Hematopoietic multipotent progenitor cell (in vitro differentiated cells): ENCODE results near the gene PUS1. TPM values are rescaled to one million over a fixed set of nuclear protein-coding genes. Genes with fewer than 3 reads are reported as not detected.
"Not testable (repeated sequence)": the region's sequence is repeated elsewhere in the genome, so short reads cannot be mapped to it uniquely, and the experiment has no call there.

ENCODE experiments used
- DNase-seq, 3 donors: peaks; one replicate each; pipeline ENCODE4 v3.0.0-alpha.2; 2011 to 2015; ENCODE audit warnings: low read depth in 2 of 3, low spot score in 2 of 3
- total RNA-seq: library from RNA; depleted of rRNA; stranded (reverse); fragments of >200 nt; gene quantifications from one replicate; pipeline ENCODE4 v1.2.3, GENCODE V29; 2012

The PUS1 gene
- total RNA-seq = 30.2 TPM

GRCh38 chr12:131928711-131929580, at the start of gene PUS1:
Gene PUS1 (plus strand): TSS chr12:131929276. CDS start chr12:131929723, 447 bp downstream.
- DNase-seq = peak; percentile 85 to 95 (median 93)

DNA sequence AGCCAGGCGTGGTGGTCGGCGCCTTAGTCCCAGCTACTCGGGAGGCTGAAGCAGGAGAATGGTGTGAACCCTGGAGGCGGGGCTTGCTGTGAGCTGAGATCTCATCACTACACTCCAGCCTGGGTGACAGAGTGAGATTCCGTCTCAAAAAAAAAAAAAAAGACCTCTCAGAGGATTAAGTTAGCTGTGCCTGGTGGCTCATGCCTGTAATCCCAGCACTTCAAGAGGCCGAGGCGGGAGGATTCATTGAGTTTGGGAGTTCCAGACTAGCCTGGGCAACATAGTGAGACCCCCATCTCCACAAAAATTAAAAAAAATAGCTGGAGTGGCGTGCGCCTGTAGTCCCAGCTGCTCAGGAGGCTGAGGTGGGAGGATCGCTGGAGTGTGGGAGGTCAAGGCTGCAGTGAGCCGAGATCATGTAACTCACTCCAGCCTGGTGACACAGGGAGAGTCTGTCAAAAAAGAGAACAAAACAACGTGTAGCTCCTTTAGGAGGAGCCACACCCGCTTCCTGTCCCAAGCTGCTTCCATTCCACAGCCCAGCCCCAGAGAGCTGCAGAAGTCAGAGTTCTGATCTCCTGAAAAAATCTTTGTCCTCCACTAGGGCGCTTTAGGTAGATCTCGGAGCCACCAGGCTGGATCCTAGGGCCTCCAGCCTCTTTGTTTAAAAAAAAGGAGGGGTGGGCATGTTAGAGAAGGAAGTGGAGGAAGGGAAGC, 46.1 kb upstream of the PUS1 start:
- no peak for DNase-seq

- no peak for DNase-seq
Observed at GRCh38 chr12:131883521-131883900, 45.6 kb upstream of the PUS1 start.

- not testable (repeated sequence) for DNase-seq
Observed at GRCh38 chr12:131885076-131885475, 44.0 kb upstream of the PUS1 start.

- DNase-seq = no peak
Observed at GRCh38 chr12:131885543-131886057, 43.5 kb upstream of the PUS1 start.

GRCh38 chr12:131891722-131892121, 37.4 kb upstream of the PUS1 start:
- not testable (repeated sequence) for DNase-seq

DNA sequence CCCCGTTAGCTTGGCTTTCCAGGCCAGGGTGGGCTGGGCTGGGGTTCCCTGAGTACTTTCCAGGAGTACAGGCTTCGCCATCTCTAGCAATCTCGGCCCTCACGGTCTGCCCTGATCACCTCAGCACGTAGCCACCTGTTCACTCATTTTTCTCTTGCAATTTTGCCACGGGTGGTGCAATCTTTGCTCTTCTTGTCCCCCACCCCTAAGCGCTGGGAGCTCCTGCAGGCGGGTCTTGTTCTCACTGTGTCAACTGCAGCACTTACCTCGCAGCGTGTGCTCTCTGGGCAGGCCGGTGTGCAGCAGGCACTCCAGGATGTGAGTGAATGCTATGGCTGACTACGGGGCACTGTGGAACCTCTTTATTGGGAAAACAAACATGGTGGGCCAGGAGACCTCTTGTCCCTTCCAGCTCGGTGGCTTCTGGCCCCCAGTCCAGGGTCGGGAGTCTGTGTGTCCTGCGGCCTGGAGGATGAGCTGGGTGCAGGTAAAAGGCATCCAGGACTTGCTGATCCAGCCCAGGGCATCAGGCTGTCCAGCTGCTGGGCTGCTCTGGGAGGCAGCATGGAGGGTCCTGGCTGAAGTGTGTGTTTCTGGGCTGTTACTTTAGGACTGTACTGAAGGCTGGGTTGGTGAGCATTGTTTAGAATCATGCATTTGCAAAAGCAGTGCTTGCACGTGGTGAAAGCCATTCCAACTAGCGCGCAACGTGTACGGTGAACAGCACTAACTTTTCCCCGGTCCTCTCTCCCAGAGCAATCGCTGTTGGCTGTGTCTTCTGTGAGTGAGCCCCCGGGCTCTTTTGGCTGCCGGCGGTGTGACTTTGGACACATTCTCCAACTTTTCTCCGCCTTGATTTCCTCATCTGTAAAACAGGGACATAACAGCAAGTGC, 36.1 kb upstream of the PUS1 start:
- no peak for DNase-seq

- no peak for DNase-seq
Observed at GRCh38 chr12:131893605-131894312, 35.3 kb upstream of the PUS1 start.

- DNase-seq = peak; percentile 87 to 90 (median 89)
Observed at GRCh38 chr12:131894313-131894860, 34.7 kb upstream of the PUS1 start, which contains the start of gene ULK1. Gene ULK1 (plus strand): TSS chr12:131894622. CDS start chr12:131895002, 380 bp downstream.

- no peak for DNase-seq
Observed at GRCh38 chr12:131894981-131895639, 34.0 kb upstream of the PUS1 start.

- DNase-seq = peak in 1 of 3 donors; percentile 15
Observed at GRCh38 chr12:131895640-131896079, 33.4 kb upstream of the PUS1 start.

- DNase-seq = peak; percentile 44 to 86 (median 81)
Observed at GRCh38 chr12:131896080-131896810, 32.8 kb upstream of the PUS1 start.

DNA sequence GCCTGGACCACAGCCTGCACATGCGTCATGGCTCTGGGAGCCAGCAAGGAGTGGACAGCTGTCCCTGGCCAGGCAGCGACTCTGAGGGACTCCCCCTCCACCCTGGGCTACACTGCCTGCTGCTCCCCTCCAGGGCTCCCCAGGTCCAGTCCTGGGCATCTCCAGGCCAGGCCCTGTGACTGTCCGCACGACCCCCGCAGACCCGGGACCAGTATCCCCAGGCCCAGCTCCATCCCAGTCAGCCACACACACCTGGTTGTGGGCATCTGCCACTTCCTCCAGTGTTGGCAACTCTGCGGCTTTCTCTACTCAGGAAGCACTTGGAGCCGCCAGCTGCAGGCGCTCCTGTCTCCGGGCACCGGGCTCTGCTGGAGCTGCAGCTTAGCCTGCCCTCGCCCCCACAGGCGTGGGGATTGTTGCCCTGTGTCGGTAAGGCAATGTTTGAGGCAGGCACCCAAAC, 32.2 kb upstream of the PUS1 start:
- peak in 2 of 3 donors; percentile 61 to 87 for DNase-seq

GRCh38 chr12:131897276-131897675, 31.8 kb upstream of the PUS1 start:
- no peak for DNase-seq

- no peak for DNase-seq
Observed at GRCh38 chr12:131897875-131898274, 31.2 kb upstream of the PUS1 start.

DNA sequence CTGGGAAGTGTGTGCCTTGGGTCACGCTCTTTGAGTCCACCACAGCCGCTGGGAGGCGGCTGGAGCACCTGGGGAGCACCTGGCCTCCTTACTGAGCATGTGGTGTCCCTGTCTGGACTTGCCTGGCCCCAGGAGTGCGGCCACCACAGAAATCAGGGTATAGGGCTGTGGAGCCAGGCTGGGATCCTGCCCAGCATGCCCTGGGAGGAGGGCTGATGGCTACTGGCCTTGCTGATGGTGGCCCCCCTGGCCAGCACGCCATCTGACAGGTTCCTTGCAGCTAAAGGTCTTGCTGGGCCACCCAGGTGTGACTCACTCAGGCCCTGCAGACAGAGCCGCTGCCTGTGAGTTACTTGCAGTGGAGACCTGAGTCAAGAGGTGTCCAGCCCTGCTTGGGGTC, 28.7 kb upstream of the PUS1 start:
- DNase-seq = no peak

- no peak for DNase-seq
Observed at GRCh38 chr12:131901431-131902331, 27.4 kb upstream of the PUS1 start.
